Measurements from ENCODE around the gene SQSTM1. TPM values are rescaled to one million over a fixed set of nuclear protein-coding genes. Genes with fewer than 3 reads are reported as not detected.

Gene SQSTM1
- total and polyA plus RNA-seq, 2 of the 8 experiments (the other 6 are each of a cell fraction or from before 2014, with no cell fraction given): 78.6 to 110 TPM

- no peak for TF ChIP-seq SIX5 (IDR thresholded peaks at IDR 0.05; ENCODE audit: low read depth, low read length)
- TF ChIP-seq EZH2 (IDR thresholded peaks at IDR 0.05; ENCODE audit: low read depth, low read length, severe bottlenecking): no peak
- no peak for TF ChIP-seq SUZ12 (IDR thresholded peaks at IDR 0.05; ENCODE audit: low read length)
- no peak for TF ChIP-seq EP300 (IDR thresholded peaks at IDR 0.05; ENCODE audit: borderline replicate concordance in 1 of 2, low read depth in 2 of 2, low read length in 2 of 2)
Observed at GRCh38 chr5:179777456-179777855, 43.2 kb upstream of the SQSTM1 start (continued).

All from H1 (cell line).